ENCODE data around the gene TTLL11. TPM values are rescaled to one million over a fixed set of nuclear protein-coding genes. Genes with fewer than 3 reads are reported as not detected.
A peak's percentile ranks its signal among the peaks of the same experiment; 100 is the strongest.

The TTLL11 gene
- total and polyA plus RNA-seq, 2 of the 8 experiments (the other 6 are each of a cell fraction or from before 2014, with no cell fraction given) = 0.56 to 0.80 TPM

GRCh38 chr9:121838746-121839669, 254.1 kb downstream of the TTLL11 start:
- Histone ChIP-seq H2BK15ac (ENCODE audit: low read length) (no peak overlapping the region), H4K5ac (ENCODE audit: insufficient read length, low read depth, low read length) (no peak overlapping the region), H2AK5ac (ENCODE audit: low read depth, low read length) (no peak overlapping the region), H2BK20ac (ENCODE audit: low read length) (no peak overlapping the region), H3K27ac (ENCODE audit: low read depth, low read length) (no peak overlapping the region), H3K23ac (ENCODE audit: insufficient read length) (no peak overlapping the region), H3K4me2 (ENCODE audit: insufficient read depth in 1 of 2, low read depth in 2 of 2, low read length in 2 of 2) (no peak overlapping the region), H4K20me1 (replicated peaks in 1 of 2; ENCODE audit: control insufficient read depth in 1 of 2, insufficient read depth in 2 of 2, low read length in 2 of 2) (no peaks in the 10 kb centered on the region), H3K4ac (replicated peaks; ENCODE audit: insufficient read length, low read depth, low read length) (no peak overlapping the region), H3K9me3 (ENCODE audit: insufficient read depth in 2 of 2, low read depth in 1 of 2, low read length in 1 of 2) (no peaks in the 10 kb centered on the region), H3K4me3 (ENCODE audit: extremely low read depth in 1 of 4, insufficient read depth in 2 of 4, low read depth in 3 of 4, low read length in 4 of 4) (no peak overlapping the region), H3K14ac (ENCODE audit: insufficient read length) (no peak overlapping the region), H3K27me3 (replicated peaks in 1 of 4; ENCODE audit: control insufficient read depth in 3 of 4, extremely low read depth in 1 of 4, insufficient read depth in 3 of 4, low read length in 3 of 4) (no peaks in the 10 kb centered on the region), H2BK120ac (replicated peaks; ENCODE audit: low read depth, low read length) (no peak overlapping the region), H4K8ac (ENCODE audit: extremely low read depth, insufficient read depth, low read length) (no peak overlapping the region), H3K79me2 (ENCODE audit: control insufficient read depth in 1 of 2, insufficient read depth in 2 of 2, low read length in 2 of 2) (no peaks in the 10 kb centered on the region), H2AFZ (ENCODE audit: low read length) (no peak overlapping the region), H3K23me2 (ENCODE audit: low read depth, low read length) (no peaks in the 10 kb centered on the region), H4K91ac (replicated peaks; ENCODE audit: insufficient read length, low read length) (no peak overlapping the region), H3K4me1 (replicated peaks in 1 of 4; ENCODE audit: control insufficient read depth in 3 of 4, insufficient read depth in 4 of 4, low read length in 3 of 4) (no peaks in the 10 kb centered on the region; a peak in 1 of 7 replicates), H3K18ac (ENCODE audit: extremely low read depth, low read length) (no peak overlapping the region), H3K79me1 (ENCODE audit: low read depth, low read length) (no peaks in the 10 kb centered on the region), H3K9ac (replicated peaks in 1 of 4; ENCODE audit: extremely low read depth in 1 of 4, low read depth in 3 of 4, low read length in 3 of 4) (no peak overlapping the region), H2BK12ac (ENCODE audit: low read depth, low read length) (no peak overlapping the region), H3K56ac (replicated peaks; ENCODE audit: insufficient read length, low read depth, low read length) (no peak overlapping the region), H2BK5ac (ENCODE audit: low read depth, low read length) (no peak overlapping the region), H3K36me3 (ENCODE audit: control insufficient read depth in 2 of 4, insufficient read depth in 4 of 4, low read length in 3 of 4) (no peaks in the 10 kb centered on the region)
- POLR2A ChIA-PET (ENCODE audit: partially characterized antibody) = no interaction called here
- TF ChIP-seq RAD21 (IDR thresholded peaks at IDR 0.05 in 1 of 2, conservative IDR thresholded peaks at IDR 0.05 in 1 of 2; ENCODE audit: low read depth in 2 of 2, low read length in 2 of 2) = peak; percentile 51 to 58
- TF ChIP-seq CTCF (IDR thresholded peaks at IDR 0.05; ENCODE audit: control extremely low read depth in 1 of 3, insufficient read depth in 1 of 3, low read depth in 1 of 3, low read length in 3 of 3) = peak in 2 of 3 experiments; percentile 31 to 35; a peak in 2 of 4 replicates
- TF ChIP-seq SP1 (IDR thresholded peaks at IDR 0.05; ENCODE audit: low read depth, low read length) = no peak
- FAIRE-seq (no peak), DNase-seq (ENCODE audit: low read depth in 1 of 2, low spot score in 2 of 2) (peak in 1 of 2 experiments; percentile 49)
- 80% methylated on average over 23 of the region's 23 CpGs; no CpG with 5 or more reads in 1 of the 2 experiments for WGBS, 2 experiments (ENCODE audit: extremely low coverage in 1 of 2, insufficient coverage in 1 of 2, insufficient read length in 1 of 2, insufficient replicate concordance in 2 of 2, low coverage in 1 of 2, low lambda C conversion rate in 2 of 2, missing lambda C conversion rate in 1 of 2)
- CTCF ChIA-PET (ENCODE audit: partially characterized antibody) = interaction anchor here (0.8 to 1.5 kb wide), 5 partner anchors 12 to 152 kb away, joined by 3 to 5 read pairs (median 3); no protein-coding TSS in a partner anchor

All from H1 (cell line).